AML-193 (cell line): Measurements from ENCODE around the gene SBK3.
"Not testable (repeated sequence)": the region's sequence is repeated elsewhere in the genome, so short reads cannot be mapped to it uniquely, and the experiment has no call there.

Source experiments
- DNase-seq, 2 experiments: peaks; one replicate each; lab custom pipeline; 2025; lab: John Stamatoyannopoulos, UW

The SBK3 gene

GRCh38 chr19:55545443-55545842, at the start of gene SBK3:
TSS of gene SBK3 (minus strand) at chr19:55545543. CDS start at chr19:55545543, 0 bp downstream.
- no peak for DNase-seq

GRCh38 chr19:55593096-55593772, 47.9 kb upstream of the SBK3 start:
- no peak for DNase-seq

- no peak for DNase-seq
Observed at GRCh38 chr19:55592391-55593090, 47.2 kb upstream of the SBK3 start.

- DNase-seq = no peak
Observed at GRCh38 chr19:55591555-55591954, 46.2 kb upstream of the SBK3 start.

- DNase-seq = no peak
Observed at GRCh38 chr19:55590617-55591016, 45.3 kb upstream of the SBK3 start.

- DNase-seq = no peak
Observed at GRCh38 chr19:55590109-55590508, 44.8 kb upstream of the SBK3 start.

GRCh38 chr19:55588738-55589137, 43.4 kb upstream of the SBK3 start:
- DNase-seq = no peak

GRCh38 chr19:55586976-55587668, 41.8 kb upstream of the SBK3 start:
- DNase-seq = no peak

GRCh38 chr19:55585658-55586339, 40.5 kb upstream of the SBK3 start:
- DNase-seq = no peak

- DNase-seq = no peak
Observed at GRCh38 chr19:55584871-55585270, 39.5 kb upstream of the SBK3 start.

GRCh38 chr19:55583897-55584296, 38.6 kb upstream of the SBK3 start:
- DNase-seq = not testable (repeated sequence)

- not testable (repeated sequence) for DNase-seq
Observed at GRCh38 chr19:55582284-55582683, 36.9 kb upstream of the SBK3 start.

GRCh38 chr19:55581823-55582223, 36.5 kb upstream of the SBK3 start:
- DNase-seq = no peak

- DNase-seq = no peak
Observed at GRCh38 chr19:55581145-55581822, 35.9 kb upstream of the SBK3 start.

- DNase-seq = peak; percentile 74 to 75
Observed at GRCh38 chr19:55580628-55581144, 35.3 kb upstream of the SBK3 start, which contains the start of gene ZNF579. TSS of gene ZNF579 (minus strand) at chr19:55580848. CDS start at chr19:55579639, 1,209 bp downstream.

GRCh38 chr19:55579766-55580621, 34.7 kb upstream of the SBK3 start:
- DNase-seq = no peak

GRCh38 chr19:55578761-55579747, 33.7 kb upstream of the SBK3 start:
- DNase-seq = no peak

GRCh38 chr19:55578031-55578760, 32.9 kb upstream of the SBK3 start:
- DNase-seq = no peak

GRCh38 chr19:55576746-55577145, 31.4 kb upstream of the SBK3 start:
- no peak for DNase-seq
